Muscle of back (tissue), 11 donors: ENCODE measurements around the gene NEK1. TPM values are rescaled to one million over a fixed set of nuclear protein-coding genes. Genes with fewer than 3 reads are reported as not detected.
A peak's percentile ranks its signal among the peaks of the same experiment; 100 is the strongest.
"Not testable (repeated sequence)": the region's sequence is repeated elsewhere in the genome, so short reads cannot be mapped to it uniquely, and the experiment has no call there.

Experiments used
- DNase-seq, 3 donors: peaks; one replicate each; pipeline versions ENCODE4 v3.0.0 to v3.0.0-alpha.2; 2013
- polyA plus RNA-seq, 10 donors: library from polyadenylated mRNA; unstranded; fragments of 120-200 nt; gene quantifications; one replicate each; pipeline ENCODE4 v1.2.1, GENCODE V29; 2013; ENCODE audit not compliant: insufficient read length in 10 of 10

Gene NEK1
- polyA plus RNA-seq, 10 donors, result 11.0 to 16.9 (median 13.4) TPM

GRCh38 chr4:169604131-169604900 lies 8.1 kb downstream of the NEK1 start:
- no peak for DNase-seq

- DNase-seq, result no peak
Observed at GRCh38 chr4:169603312-169603711, 9.1 kb downstream of the NEK1 start.

GRCh38 chr4:169601016-169601771 lies 11.2 kb downstream of the NEK1 start:
- no peak for DNase-seq

GRCh38 chr4:169594560-169595195 lies 17.7 kb downstream of the NEK1 start:
- DNase-seq, result no peak

- DNase-seq, result no peak
Observed at GRCh38 chr4:169593050-169593560, 19.3 kb downstream of the NEK1 start.

GRCh38 chr4:169583563-169583962 lies 28.8 kb downstream of the NEK1 start:
- DNase-seq, result peak in 1 of 3 donors; percentile 34

- DNase-seq, result no peak
Observed at GRCh38 chr4:169582706-169583105, 29.7 kb downstream of the NEK1 start.

GRCh38 chr4:169582203-169582602 lies 30.2 kb downstream of the NEK1 start:
- no peak for DNase-seq

- DNase-seq, result no peak
Observed at GRCh38 chr4:169573889-169574288, 38.5 kb downstream of the NEK1 start.

- DNase-seq, result no peak
Observed at GRCh38 chr4:169571435-169571834, 40.9 kb downstream of the NEK1 start.

- DNase-seq, result not testable (repeated sequence)
Observed at GRCh38 chr4:169571012-169571411, 41.4 kb downstream of the NEK1 start.

GRCh38 chr4:169570266-169570665 lies 42.1 kb downstream of the NEK1 start:
- not testable (repeated sequence) for DNase-seq

- DNase-seq, result not testable (repeated sequence)
Observed at GRCh38 chr4:169569188-169569587, 43.2 kb downstream of the NEK1 start.

- DNase-seq, result peak in 1 of 3 donors; percentile 37
Observed at GRCh38 chr4:169567916-169568315, 44.5 kb downstream of the NEK1 start.

- peak; percentile 62 to 87 (median 69) for DNase-seq
Observed at GRCh38 chr4:169566021-169566818, 46.2 kb downstream of the NEK1 start.

GRCh38 chr4:169565606-169566005 lies 46.8 kb downstream of the NEK1 start:
- peak in 1 of 3 donors; percentile 42 for DNase-seq

GRCh38 chr4:169557061-169557636 lies 55.2 kb downstream of the NEK1 start:
- peak in 1 of 3 donors; percentile 62 for DNase-seq

- DNase-seq, result not testable (repeated sequence)
Observed at GRCh38 chr4:169546548-169546947, 65.8 kb downstream of the NEK1 start.

- no peak for DNase-seq
Observed at GRCh38 chr4:169540774-169541173, 71.6 kb downstream of the NEK1 start.

GRCh38 chr4:169530048-169530447 lies 82.3 kb downstream of the NEK1 start:
- no peak for DNase-seq

- DNase-seq, result no peak
Observed at GRCh38 chr4:169523796-169524195, 88.6 kb downstream of the NEK1 start.
